RWPE2 (cell line): Measurements from ENCODE around the gene NPS.
A peak's percentile ranks its signal among the peaks of the same experiment; 100 is the strongest.

Experiments used
- ATAC-seq: fragments of 200-7000 bp; cut with Tn5 transposase; 3 replicates; pipeline ENCODE4 v1.9.1; 2021; ENCODE audit warnings: low read depth
- DNase-seq: peaks from one replicate; pipeline ENCODE4 v3.0.0-alpha.2; 2020; ENCODE audit warnings: low spot score
- H3K27ac ChIP-seq: fragments of 450-650 bp; 2 replicates; pipeline ENCODE4 v1.5.1; 2017; ENCODE audit warnings: mild to moderate bottlenecking; ENCODE audit not compliant: poor library complexity, severe bottlenecking
- H3K27me3 ChIP-seq: fragments of 250-450 bp; sonication (Bioruptor Pico); 2 replicates; pipeline ENCODE4 v1.5.1; 2021; ENCODE audit warnings: mild to moderate bottlenecking, moderate library complexity; ENCODE audit not compliant: insufficient read depth, poor library complexity, severe bottlenecking
- H3K36me3 ChIP-seq: fragments of 250-450 bp; sonication (Bioruptor Pico); 2 replicates; pipeline ENCODE4 v1.5.1; 2020; ENCODE audit warnings: low read depth, mild to moderate bottlenecking, moderate library complexity
- H3K4me1 ChIP-seq: fragments of 250-450 bp; sonication (Bioruptor Pico); 2 replicates; pipeline ENCODE4 v1.5.1; 2021; ENCODE audit warnings: mild to moderate bottlenecking, moderate library complexity; ENCODE audit not compliant: insufficient read depth, poor library complexity, severe bottlenecking
- H3K4me3 ChIP-seq: fragments of 250-450 bp; sonication (Bioruptor Pico); 2 replicates; pipeline ENCODE4 v1.5.1; 2021; ENCODE audit warnings: mild to moderate bottlenecking, moderate library complexity; ENCODE audit not compliant: severe bottlenecking
- H3K9me3 ChIP-seq: fragments of 250-450 bp; sonication (Bioruptor Pico); 2 replicates; pipeline ENCODE4 v1.5.1; 2021; ENCODE audit warnings: mild to moderate bottlenecking, moderate library complexity; ENCODE audit not compliant: severe bottlenecking
- CTCF ChIP-seq: fragments of 450-650 bp; IDR thresholded peaks from one replicate; pipeline ENCODE4 v1.5.1; 2017; ENCODE audit warnings: mild to moderate bottlenecking, moderate library complexity; ENCODE audit not compliant: poor library complexity, severe bottlenecking

NPS gene

GRCh38 chr10:127576051-127576450, 26.9 kb downstream of the NPS start:
- H3K27ac ChIP-seq: no peak overlapping the region
- no peaks in the 10 kb centered on the region for H3K36me3 ChIP-seq
- DNase-seq: no peak
- no peak for ATAC-seq
- no peak overlapping the region for H3K4me3 ChIP-seq
- H3K4me1 ChIP-seq: no peaks in the 10 kb centered on the region
- no peaks in the 10 kb centered on the region for H3K9me3 ChIP-seq
- TF ChIP-seq CTCF: no peak
- peaks cover 4% of the 10 kb centered on the region for H3K27me3 ChIP-seq

GRCh38 chr10:127576740-127577161, 27.6 kb downstream of the NPS start:
- no peaks in the 10 kb centered on the region for H3K4me1 ChIP-seq
- H3K36me3 ChIP-seq: no peaks in the 10 kb centered on the region
- DNase-seq (no peak), ATAC-seq (no peak)
- no peak overlapping the region for H3K4me3 ChIP-seq
- no peak overlapping the region for H3K27ac ChIP-seq
- H3K27me3 ChIP-seq: peaks cover 4% of the 10 kb centered on the region
- no peak for TF ChIP-seq CTCF
- H3K9me3 ChIP-seq: no peaks in the 10 kb centered on the region

GRCh38 chr10:127577376-127578258, 28.5 kb downstream of the NPS start:
- Histone ChIP-seq H3K4me1 (no peaks in the 10 kb centered on the region), H3K27ac (no peak overlapping the region), H3K27me3 (peaks cover 4% of the 10 kb centered on the region), H3K9me3 (no peaks in the 10 kb centered on the region), H3K4me3 (no peak overlapping the region), H3K36me3 (no peaks in the 10 kb centered on the region)
- ATAC-seq: no peak
- no peak for DNase-seq
- peak; percentile 46 for TF ChIP-seq CTCF

GRCh38 chr10:127578259-127578960, 29.3 kb downstream of the NPS start:
- peaks cover 4% of the 10 kb centered on the region for H3K27me3 ChIP-seq
- no peaks in the 10 kb centered on the region for H3K36me3 ChIP-seq
- no peaks in the 10 kb centered on the region for H3K4me1 ChIP-seq
- TF ChIP-seq CTCF: no peak
- no peak overlapping the region for H3K4me3 ChIP-seq
- no peak for ATAC-seq
- H3K9me3 ChIP-seq: no peaks in the 10 kb centered on the region
- H3K27ac ChIP-seq: no peak overlapping the region
- no peak for DNase-seq
